Midbrain (tissue), 1 donor: Measurements from ENCODE around the gene NLRP6.
"Not testable (repeated sequence)": the region's sequence is repeated elsewhere in the genome, so short reads cannot be mapped to it uniquely, and the experiment has no call there.

Experiments used
- DNase-seq: peaks from one replicate; lab custom pipeline; 2025; lab: John Stamatoyannopoulos, UW

NLRP6 gene

GRCh38 chr11:325796-326591 lies 47.8 kb downstream of the NLRP6 start:
- DNase-seq: no peak

- no peak for DNase-seq
Measured at GRCh38 chr11:326592-326841, 48.3 kb downstream of the NLRP6 start.

GRCh38 chr11:326842-327580 lies 48.8 kb downstream of the NLRP6 start:
- DNase-seq: peak; percentile 37

- no peak for DNase-seq
Measured at GRCh38 chr11:327581-327923, 49.3 kb downstream of the NLRP6 start.

- DNase-seq: no peak
Measured at GRCh38 chr11:328012-328411, 49.8 kb downstream of the NLRP6 start.

- DNase-seq: not testable (repeated sequence)
Measured at GRCh38 chr11:328516-329100, 50.4 kb downstream of the NLRP6 start.

GRCh38 chr11:329886-330253 lies 51.7 kb downstream of the NLRP6 start:
- no peak for DNase-seq

- no peak for DNase-seq
Measured at GRCh38 chr11:330307-330693, 52.1 kb downstream of the NLRP6 start.

GRCh38 chr11:330694-331357 lies 52.6 kb downstream of the NLRP6 start:
- no peak for DNase-seq

GRCh38 chr11:331358-332060 lies 53.3 kb downstream of the NLRP6 start:
- no peak for DNase-seq

- no peak for DNase-seq
Measured at GRCh38 chr11:332651-333480, 54.7 kb downstream of the NLRP6 start.

- DNase-seq: not testable (repeated sequence)
Measured at GRCh38 chr11:333616-334263, 55.5 kb downstream of the NLRP6 start.

GRCh38 chr11:334264-334994 lies 56.2 kb downstream of the NLRP6 start:
- DNase-seq: no peak
